Endothelial cell of umbilical vein (primary cell): ENCODE data around the gene HDGFL2. TPM values are rescaled to one million over a fixed set of nuclear protein-coding genes. Genes with fewer than 3 reads are reported as not detected.

Experiments
- BruUV-seq: library from RNA; stranded (reverse); fragments of 400-500 nt; replicated peaks from 2 replicates; lab custom pipeline; 2021; lab: Mats Ljungman, UMichigan
- CTCF ChIA-PET: fragments of 300-600, 350-600 bp; sonication (Branson Sonifier 250); formaldehyde crosslinking; loops from one replicate; lab custom pipeline; 2021; ENCODE audit warnings: antibody characterized with exemption, inconsistent platforms; lab: Charles Lee
- POLR2A ChIA-PET: fragments of 300-600, 350-600 bp; sonication (Branson Sonifier 250); formaldehyde crosslinking; loops from one replicate; lab custom pipeline; 2021; ENCODE audit warnings: antibody characterized with exemption, inconsistent platforms; lab: Charles Lee
- DNase-seq: peaks from one replicate; pipeline ENCODE4 v3.0.0-alpha.2; 2011; ENCODE audit warnings: low read depth, low spot score
- FAIRE-seq: peaks from 2 replicates; lab custom pipeline; 2011; peaks lifted over from hg19 to GRCh38; lab: Jason Lieb, UNC
- H2AFZ ChIP-seq: 2 replicates; pipeline ENCODE4 v1.6.0; 2012; ENCODE audit warnings: low read depth, low read length, control low read depth, inconsistent platforms
- H3K27ac ChIP-seq: 2 replicates; pipeline ENCODE4 v1.5.1; 2011; ENCODE audit warnings: low read depth, mild to moderate bottlenecking, control low read depth, low read length, moderate library complexity; ENCODE audit not compliant: insufficient read depth
- H3K27me3 ChIP-seq, 2 experiments: 2 replicates each; pipeline versions ENCODE4 v1.6.0 to v1.6.1; 2011; ENCODE audit warnings: low read length in 2 of 2, mixed read lengths in 1 of 2; ENCODE audit not compliant: control insufficient read depth in 2 of 2, insufficient read depth in 2 of 2
- H3K36me3 ChIP-seq, 2 experiments: 2 replicates in 1 of 2; 3 replicates in 1 of 2; pipeline ENCODE4 v1.5.1; 2011; ENCODE audit warnings: low read length in 2 of 2, mild to moderate bottlenecking in 1 of 2, moderate library complexity in 1 of 2; ENCODE audit not compliant: control insufficient read depth in 2 of 2, insufficient read depth in 2 of 2; ENCODE audit errors: extremely low read depth in 1 of 2
- H3K4me1 ChIP-seq: 3 replicates; pipeline ENCODE4 v1.5.1; 2011; ENCODE audit warnings: mild to moderate bottlenecking, low read length; ENCODE audit not compliant: control insufficient read depth, insufficient read depth; ENCODE audit errors: extremely low read depth
- H3K4me2 ChIP-seq: 2 replicates; pipeline ENCODE4 v1.6.1; 2011; ENCODE audit warnings: low read length, control low read depth, mixed read lengths; ENCODE audit not compliant: insufficient read depth
- H3K4me3 ChIP-seq, 3 experiments: fragments of 200-600 bp in 1 of 3; sonication (generic), shearing (Covaris generic) in 1 of 3; replicated peaks in 1 of 3; 2 replicates each; pipeline ENCODE4 v1.5.1; 2011 to 2016; ENCODE audit warnings: control low read depth in 3 of 3, low read length in 3 of 3, mild to moderate bottlenecking in 2 of 3, inconsistent platforms in 1 of 3, low read depth in 1 of 3, moderate library complexity in 1 of 3; ENCODE audit not compliant: insufficient read depth in 1 of 3
- H3K79me2 ChIP-seq: 2 replicates; pipeline ENCODE4 v1.6.0; 2012; ENCODE audit warnings: low read length, inconsistent platforms; ENCODE audit not compliant: control insufficient read depth, insufficient read depth
- H3K9ac ChIP-seq: replicated peaks from 2 replicates; pipeline ENCODE3; 2011; ENCODE audit warnings: low read length, control low read depth; ENCODE audit not compliant: insufficient read depth; ENCODE audit errors: extremely low read depth
- H3K9me1 ChIP-seq: replicated peaks from 3 replicates; pipeline ENCODE4 v1.6.0; 2011; ENCODE audit warnings: mild to moderate bottlenecking, low read length; ENCODE audit not compliant: control insufficient read depth, insufficient read depth; ENCODE audit errors: extremely low read depth
- H3K9me3 ChIP-seq: replicated peaks from 2 replicates; pipeline ENCODE4 v1.5.1; 2012; ENCODE audit warnings: low read length, inconsistent platforms; ENCODE audit not compliant: control insufficient read depth, insufficient read depth
- H4K20me1 ChIP-seq: replicated peaks from 2 replicates; pipeline ENCODE3; 2011; ENCODE audit warnings: mild to moderate bottlenecking, low read length; ENCODE audit not compliant: control insufficient read depth, insufficient read depth; ENCODE audit errors: extremely low read depth
- CTCF ChIP-seq, 2 donors: IDR thresholded peaks; 1 replicate in 1 of 2; 2 replicates in 1 of 2; pipeline ENCODE4 v1.5.1; 2011; ENCODE audit warnings: low read length in 2 of 2, mild to moderate bottlenecking in 2 of 2, moderate library complexity in 2 of 2, control low read depth in 1 of 2, inconsistent platforms in 1 of 2, low read depth in 1 of 2; ENCODE audit not compliant: insufficient read depth in 1 of 2; ENCODE audit errors: extremely low read depth in 1 of 2
- EZH2 ChIP-seq: IDR thresholded peaks from 2 replicates; pipeline ENCODE4 v1.6.1; 2012; ENCODE audit warnings: borderline replicate concordance, low read depth, mild to moderate bottlenecking, moderate library complexity, low read length, inconsistent platforms; ENCODE audit not compliant: severe bottlenecking
- FOS ChIP-seq: IDR thresholded peaks from 2 replicates; pipeline ENCODE4 v1.6.1; 2011; ENCODE audit warnings: mild to moderate bottlenecking, low read length, moderate library complexity, borderline replicate concordance; ENCODE audit not compliant: insufficient read depth
- GATA2 ChIP-seq: IDR thresholded peaks from 2 replicates; pipeline ENCODE4 v1.7.0; 2011; ENCODE audit warnings: low read depth, mild to moderate bottlenecking, moderate library complexity, mixed read lengths, low read length; ENCODE audit not compliant: insufficient read length, insufficient read depth
- JUN ChIP-seq: IDR thresholded peaks from 2 replicates; pipeline ENCODE4 v1.6.1; 2011; ENCODE audit warnings: borderline replicate concordance, low read depth; ENCODE audit not compliant: insufficient read length, insufficient read depth
- MAX ChIP-seq: IDR thresholded peaks from 2 replicates; pipeline ENCODE4 v1.6.1; 2011; ENCODE audit not compliant: insufficient read depth, insufficient read length
- POLR2AphosphoS5 ChIP-seq: IDR thresholded peaks from 2 replicates; pipeline ENCODE4 v1.6.1; 2012; ENCODE audit warnings: low read depth, mild to moderate bottlenecking, control low read depth, low read length, moderate library complexity; ENCODE audit not compliant: insufficient read depth
- dilution Hi-C: fragments of 300-500 bp; cut with MboI; formaldehyde crosslinking; loops from one replicate; pipeline ENCODE4 v1.15.0; 2019; ENCODE audit warnings: low sequenced_read_pairs; ENCODE audit not compliant: extremely low pct_ligation_motif_present
- intact Hi-C: fragments of 100-400 bp; cut with micrococcal nuclease; formaldehyde crosslinking; loops from one replicate; pipeline ENCODE4 v1.10.0; 2022
- polyA plus RNA-seq, 4 experiments: library from polyadenylated mRNA; depleted of rRNA in 3 of 4; stranded (reverse) in 3 of 4; unstranded in 1 of 4; fragments of >200 nt; gene quantifications; 2 replicates each; pipeline versions ENCODE4 v1.2.1 to v1.2.3, GENCODE V29; 2011 to 2012; ENCODE audit warnings: missing spikeins in 1 of 4
- total RNA-seq: library from RNA; stranded (reverse); gene quantifications from 2 replicates; pipeline ENCODE4 v1.2.3, GENCODE V29; 2021

Gene HDGFL2
- total and polyA plus RNA-seq, 2 donors (not counting 3 experiments of a cell fraction or from before 2014, with no cell fraction given): 39.1 to 79.6 TPM

- dilution Hi-C loops: no loop called here
- Histone ChIP-seq H3K27ac (no peak overlapping the region), H3K79me2 (no peaks in the 10 kb centered on the region), H3K4me2 (no peak overlapping the region), H3K27me3 (no peaks in the 10 kb centered on the region), H2AFZ (no peak overlapping the region), H4K20me1 (no peaks in the 10 kb centered on the region), H3K4me3 (no peak overlapping the region), H3K9me3 (no peaks in the 10 kb centered on the region), H3K9me1 (no peaks in the 10 kb centered on the region), H3K4me1 (peaks cover 10% of the 10 kb centered on the region), H3K9ac (no peak overlapping the region), H3K36me3 (peaks cover 3 to 23% of the 10 kb centered on the region in 2 experiments)
- no peak for TF ChIP-seq MAX
- TF ChIP-seq CTCF (IDR thresholded peaks at IDR 0.05; ENCODE audit: extremely low read depth in 1 of 2, insufficient read depth in 1 of 2, low read depth in 1 of 2, low read length in 2 of 2): no peak
- TF ChIP-seq POLR2AphosphoS5: no peak
- TF ChIP-seq GATA2: no peak
- no peak for TF ChIP-seq FOS
- TF ChIP-seq JUN: no peak
- no peak for TF ChIP-seq EZH2
- DNase-seq: no peak
- ChIA-PET POLR2A (no interaction called here), CTCF (interaction anchor here (1.9 kb wide), 1 partner anchor 18 kb away, joined by 11 read pairs; no protein-coding TSS in a partner anchor)
- no TSS peak for BruUV-seq
- intact Hi-C loops: no loop called here
- FAIRE-seq: no peak
Observed at GRCh38 chr19:4504891-4505569, 32.9 kb downstream of the HDGFL2 start.
